NT2/D1 (cell line): Measurements from ENCODE around the gene CTNNA2.

Experiments
- SUZ12 ChIP-seq: IDR thresholded peaks from 2 replicates; pipeline ENCODE4 v1.6.1; 2011; ENCODE audit not compliant: insufficient read length, insufficient read depth; ENCODE audit errors: extremely low read depth
- YY1 ChIP-seq: IDR thresholded peaks from 2 replicates; pipeline ENCODE4 v1.6.1; 2011; ENCODE audit not compliant: insufficient read length, insufficient read depth

GRCh38 chr2:79872656-79873055 lies 359.8 kb downstream of the CTNNA2 start:
- no peak for TF ChIP-seq SUZ12
- no peak for TF ChIP-seq YY1
